ENCODE results near the gene UTP11. TPM values are rescaled to one million over a fixed set of nuclear protein-coding genes. Genes with fewer than 3 reads are reported as not detected.

The UTP11 gene
- total RNA-seq, 2 experiments from 2014 or later, result 83.5 to 89.2 TPM

DNA sequence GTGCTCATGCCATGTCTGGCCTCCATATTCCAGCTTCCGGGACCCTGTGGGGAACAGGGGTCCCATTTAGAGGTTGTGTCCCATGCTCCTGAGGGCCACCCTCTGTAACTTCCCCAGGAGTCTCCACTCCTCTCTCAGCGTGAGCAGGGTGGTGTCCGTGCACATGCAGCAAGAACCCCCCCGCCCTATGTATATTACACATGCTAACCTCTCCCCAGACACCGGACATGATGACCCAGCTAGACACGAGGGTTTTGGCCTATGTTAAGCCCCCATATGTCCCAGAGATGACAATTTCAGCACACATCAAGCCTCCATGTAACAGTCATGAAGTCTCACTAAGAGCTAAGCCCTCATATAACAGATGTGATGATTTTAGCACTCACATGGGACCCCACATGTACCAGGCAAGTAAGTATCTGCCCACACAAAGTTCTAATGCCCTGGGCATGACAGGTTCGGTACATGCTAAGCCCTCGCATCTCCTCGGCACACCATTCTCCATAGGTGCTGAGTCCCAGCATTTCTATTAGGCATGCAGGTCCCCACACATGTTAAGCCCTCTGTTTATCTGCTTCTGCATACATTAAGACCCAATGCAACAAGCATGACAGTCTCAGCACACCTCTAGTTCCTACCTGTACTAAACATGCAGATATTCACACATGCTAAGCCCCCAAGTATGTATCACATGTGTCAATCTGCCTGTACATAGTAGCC lies 14.3 kb upstream of the UTP11 start:
- Mint-ChIP-seq H3K27ac (no peak overlapping the region), H3K36me3 (peaks cover 23% of the 10 kb centered on the region), H3K4me1 (peaks cover 42% of the 10 kb centered on the region), H3K4me3 (no peak overlapping the region), H3K27me3 (no peaks in the 10 kb centered on the region), H3K9me3 (no peaks in the 10 kb centered on the region)
- DNase-seq, result no peak

DNA sequence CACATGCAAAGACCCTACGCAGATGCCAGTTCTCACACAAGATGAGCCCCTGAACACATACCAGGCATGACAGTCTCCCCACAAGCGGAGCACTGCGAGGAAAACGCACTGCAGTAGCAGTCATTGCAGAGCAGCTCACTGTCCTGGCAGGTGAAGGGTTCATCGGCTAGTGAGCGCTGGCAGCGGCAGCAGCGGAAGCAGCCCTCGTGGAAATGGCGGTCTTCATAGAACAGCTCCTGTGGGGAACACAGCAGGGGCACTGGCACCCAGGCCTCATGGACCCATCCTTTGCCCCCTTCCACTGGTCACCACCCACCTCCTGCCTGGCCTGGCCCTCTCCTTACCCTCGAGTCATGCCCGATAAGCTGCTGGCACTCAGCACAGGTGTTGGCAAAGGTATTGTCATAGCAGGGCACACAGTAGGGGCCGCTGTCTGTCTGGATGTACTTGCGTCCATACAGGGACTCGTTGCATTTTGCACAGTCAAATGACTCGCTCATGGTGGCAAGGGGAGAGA lies 13.6 kb upstream of the UTP11 start:
- H3K27me3 Mint-ChIP-seq, result no peaks in the 10 kb centered on the region
- peaks cover 48% of the 10 kb centered on the region for H3K4me1 Mint-ChIP-seq
- H3K27ac Mint-ChIP-seq, result peak overlapping the region; percentile 90
- DNase-seq, result no peak
- peak overlapping the region; percentile 63 for H3K4me3 Mint-ChIP-seq
- H3K36me3 Mint-ChIP-seq, result peaks cover 29% of the 10 kb centered on the region
- H3K9me3 Mint-ChIP-seq, result no peaks in the 10 kb centered on the region

DNA sequence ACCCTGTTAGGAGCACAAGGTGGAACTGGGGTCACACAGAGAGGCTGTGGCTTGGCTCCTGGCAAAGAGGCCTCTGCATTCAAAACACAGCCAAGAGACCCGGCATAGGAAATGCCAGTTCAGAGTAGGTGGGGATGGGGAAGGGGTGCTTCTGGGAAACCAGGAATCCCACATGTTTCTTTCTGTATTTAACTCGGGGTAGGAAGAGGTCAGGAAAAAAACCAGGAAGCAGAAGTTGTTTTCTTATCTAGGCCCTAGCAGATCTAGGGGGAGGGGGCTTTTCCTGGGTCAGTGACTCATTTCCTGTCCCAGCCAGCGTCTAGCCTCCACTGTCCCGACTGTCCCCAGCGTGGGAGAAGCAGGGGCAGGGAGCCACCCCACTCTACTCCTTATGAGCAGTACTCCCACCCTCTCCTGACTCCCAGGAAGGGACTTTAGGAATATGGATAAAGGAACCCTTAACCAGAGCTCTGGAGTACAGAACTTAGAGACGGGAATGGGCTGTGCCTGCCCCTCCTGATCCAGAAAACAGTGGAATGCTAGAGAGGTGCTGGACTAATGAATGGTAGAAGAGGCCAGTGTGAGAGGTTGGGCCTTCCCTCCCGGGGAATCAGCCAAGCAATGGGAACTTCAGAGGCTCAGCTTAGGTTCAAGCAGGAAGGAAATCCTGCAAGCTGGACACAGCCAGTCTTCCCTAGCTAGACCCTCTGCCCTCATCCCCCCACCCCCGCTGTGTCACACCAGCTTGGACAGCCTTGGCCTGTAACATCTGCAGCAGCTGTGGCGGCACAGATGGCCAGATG lies 12.9 kb upstream of the UTP11 start:
- Mint-ChIP-seq H3K27me3 (no peaks in the 10 kb centered on the region), H3K36me3 (peaks cover 32% of the 10 kb centered on the region), H3K4me1 (peaks cover 50% of the 10 kb centered on the region), H3K9me3 (no peaks in the 10 kb centered on the region), H3K4me3 (peak overlapping the region; percentile 63), H3K27ac (peak overlapping the region; percentile 90)
- DNase-seq, result no peak

DNA sequence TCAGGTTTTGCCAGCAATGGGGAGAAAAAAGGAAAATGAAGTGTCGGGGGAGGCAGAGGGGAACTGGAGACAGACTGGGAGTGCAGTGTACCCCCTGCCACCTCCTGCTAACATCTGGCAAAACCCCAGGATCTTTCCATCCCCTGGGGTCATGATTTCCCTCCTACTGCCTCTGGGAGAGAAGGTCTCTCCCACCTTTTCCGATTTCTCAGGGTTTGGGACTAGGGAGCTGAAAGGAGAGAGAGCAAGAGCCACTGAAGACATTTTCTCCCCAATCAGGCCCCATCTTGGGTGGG lies 12.4 kb upstream of the UTP11 start:
- Mint-ChIP-seq H3K4me3 (peak overlapping the region; percentile 25), H3K4me1 (peaks cover 44% of the 10 kb centered on the region), H3K27me3 (no peaks in the 10 kb centered on the region), H3K36me3 (peaks cover 28% of the 10 kb centered on the region), H3K27ac (peak overlapping the region; percentile 69), H3K9me3 (no peaks in the 10 kb centered on the region)
- DNase-seq, result no peak

DNA sequence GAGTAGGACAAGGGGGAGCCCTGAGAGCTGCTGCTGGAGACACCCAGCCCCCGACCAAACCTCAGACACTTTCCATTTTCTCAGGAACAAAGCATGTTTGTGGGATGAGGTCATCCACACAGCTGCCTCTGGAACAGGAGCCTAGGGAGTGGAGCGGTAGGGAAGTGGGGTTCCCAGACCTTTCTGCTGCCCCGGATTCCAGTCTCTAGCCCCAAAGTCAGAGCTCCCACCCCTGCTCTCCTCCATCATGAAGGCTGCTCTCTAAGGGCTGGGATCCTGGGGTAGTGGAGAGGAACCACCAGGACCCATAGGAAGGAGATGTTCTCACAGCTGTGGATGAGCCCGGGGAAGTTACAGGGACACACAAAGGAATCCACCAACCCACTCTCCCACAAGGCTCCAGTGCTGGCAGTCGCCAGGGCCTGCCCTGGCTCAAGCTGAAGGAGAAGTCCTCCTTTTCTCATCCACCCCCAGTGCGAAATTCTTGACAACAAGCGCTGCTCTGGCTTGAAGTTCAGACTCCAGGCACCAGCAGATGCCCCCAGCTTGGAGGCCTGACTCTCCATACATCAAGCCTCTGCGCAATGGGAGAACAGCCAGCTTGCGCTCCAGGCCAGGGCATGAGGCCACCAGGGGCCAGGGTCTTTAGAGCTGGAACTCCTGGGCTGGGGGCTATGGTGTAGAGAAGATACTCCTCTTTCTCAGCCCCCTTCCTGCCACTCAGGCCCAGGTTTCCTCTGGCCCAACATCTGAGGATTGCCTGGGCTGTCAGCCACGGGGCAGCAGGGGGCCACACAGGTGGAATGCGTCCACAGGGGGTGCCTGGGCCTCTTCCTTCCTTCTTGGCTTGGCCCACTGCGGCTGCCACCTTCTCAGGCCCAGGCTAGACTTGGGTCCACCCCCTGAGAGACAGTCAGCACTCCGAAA lies 11.7 kb upstream of the UTP11 start:
- Mint-ChIP-seq H3K27ac (peak overlapping the region; percentile 69), H3K27me3 (no peaks in the 10 kb centered on the region), H3K4me3 (peak overlapping the region; percentile 25), H3K9me3 (no peaks in the 10 kb centered on the region), H3K4me1 (peaks cover 42% of the 10 kb centered on the region), H3K36me3 (peaks cover 25% of the 10 kb centered on the region)
- DNase-seq, result no peak

DNA sequence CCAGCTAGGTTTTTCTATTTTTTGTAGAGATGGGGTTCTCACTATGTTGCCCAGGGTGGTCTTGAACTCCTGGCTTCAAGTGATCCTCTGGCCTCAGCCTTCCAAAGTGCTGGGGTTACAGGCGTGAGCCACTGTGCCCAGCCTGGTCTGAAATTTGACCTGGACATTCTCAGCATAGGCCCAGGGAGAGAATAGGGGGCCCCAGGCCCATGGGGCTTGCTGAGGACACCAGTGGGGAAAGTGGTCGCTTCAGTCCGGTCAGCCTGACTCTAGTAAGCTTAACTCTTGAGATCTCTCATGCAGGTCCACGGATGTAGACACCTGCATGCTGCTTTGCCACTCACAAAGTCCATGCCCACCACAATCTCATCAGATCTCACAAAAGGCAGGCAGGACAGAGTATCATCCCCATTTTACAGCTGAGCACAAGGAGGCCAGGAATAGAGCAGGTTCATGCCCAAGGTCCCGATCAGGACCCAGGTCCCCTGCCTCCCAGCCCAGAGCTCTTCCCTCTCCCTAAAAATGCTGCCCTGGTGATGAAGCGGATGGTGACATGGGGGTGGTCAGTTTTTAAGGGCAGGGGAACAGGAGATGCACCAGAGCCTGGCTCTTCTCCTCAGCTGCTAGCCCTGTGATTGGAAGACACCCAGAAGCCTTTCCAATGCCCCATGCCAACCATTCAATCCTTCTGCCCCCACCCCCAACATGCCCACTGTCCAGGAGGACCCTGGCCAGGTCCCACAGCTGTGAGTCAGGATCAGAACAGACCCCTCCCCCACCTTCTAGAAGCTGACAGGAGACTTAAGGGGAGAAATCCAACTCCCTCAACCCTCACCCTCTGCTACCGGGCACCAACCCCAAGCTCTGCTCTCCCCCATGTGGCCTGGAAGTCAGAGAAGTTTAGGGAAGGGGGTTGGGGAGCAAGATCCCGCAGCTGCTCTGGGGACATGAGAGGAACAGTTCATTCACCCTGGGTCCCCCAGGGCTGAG lies 9.0 kb upstream of the UTP11 start:
- Mint-ChIP-seq H3K4me3 (peak overlapping the region; percentile 90), H3K4me1 (peaks cover 37% of the 10 kb centered on the region), H3K36me3 (peaks cover 20% of the 10 kb centered on the region), H3K27ac (peak overlapping the region; percentile 87), H3K9me3 (no peaks in the 10 kb centered on the region), H3K27me3 (no peaks in the 10 kb centered on the region)
- DNase-seq, result no peak

DNA sequence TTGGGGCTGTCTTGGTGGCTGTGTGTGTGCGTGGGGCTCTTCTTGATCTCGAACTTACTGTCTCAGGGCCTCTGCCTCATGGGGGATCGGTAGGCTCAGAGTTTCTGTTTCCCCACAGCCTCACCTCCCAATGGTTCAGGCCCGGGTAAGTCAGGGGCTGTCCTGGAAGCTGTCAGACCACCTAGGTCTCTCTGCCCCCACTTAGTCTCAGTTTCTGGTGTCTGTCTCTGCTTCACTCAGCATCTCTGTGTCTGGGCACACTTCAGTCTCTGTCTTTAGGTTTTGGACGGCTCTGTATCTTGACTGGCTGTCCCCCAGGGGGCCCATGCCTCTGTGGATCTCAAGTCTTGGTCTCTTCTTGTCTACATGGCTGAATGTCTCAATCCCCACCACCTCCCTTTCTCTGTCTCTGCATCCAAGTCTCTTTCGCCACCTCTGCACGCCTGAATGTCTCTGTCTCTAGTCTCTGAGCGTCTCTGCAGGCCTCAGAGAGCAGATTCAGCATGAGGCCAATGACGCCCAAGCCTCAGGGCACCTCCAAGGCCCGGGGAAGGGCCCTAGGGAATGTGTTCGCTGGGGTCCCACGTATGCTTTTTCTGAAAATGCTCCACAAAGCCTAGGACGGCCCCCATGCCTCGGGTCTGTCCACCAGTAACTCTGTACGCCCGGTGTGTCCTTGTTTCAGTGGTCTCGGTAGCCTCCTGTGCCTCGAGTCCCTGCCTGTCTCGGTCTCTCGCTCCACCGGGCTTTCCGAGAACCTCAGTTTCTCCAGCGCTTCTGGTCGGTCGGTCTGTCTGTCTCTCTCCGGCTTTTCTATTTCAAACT lies 8.0 kb upstream of the UTP11 start:
- Mint-ChIP-seq H3K36me3 (peaks cover 17% of the 10 kb centered on the region), H3K9me3 (no peaks in the 10 kb centered on the region), H3K4me3 (peak overlapping the region; percentile 90), H3K27me3 (no peaks in the 10 kb centered on the region), H3K4me1 (peaks cover 42% of the 10 kb centered on the region), H3K27ac (peak overlapping the region; percentile 87)
- no peak for DNase-seq

DNA sequence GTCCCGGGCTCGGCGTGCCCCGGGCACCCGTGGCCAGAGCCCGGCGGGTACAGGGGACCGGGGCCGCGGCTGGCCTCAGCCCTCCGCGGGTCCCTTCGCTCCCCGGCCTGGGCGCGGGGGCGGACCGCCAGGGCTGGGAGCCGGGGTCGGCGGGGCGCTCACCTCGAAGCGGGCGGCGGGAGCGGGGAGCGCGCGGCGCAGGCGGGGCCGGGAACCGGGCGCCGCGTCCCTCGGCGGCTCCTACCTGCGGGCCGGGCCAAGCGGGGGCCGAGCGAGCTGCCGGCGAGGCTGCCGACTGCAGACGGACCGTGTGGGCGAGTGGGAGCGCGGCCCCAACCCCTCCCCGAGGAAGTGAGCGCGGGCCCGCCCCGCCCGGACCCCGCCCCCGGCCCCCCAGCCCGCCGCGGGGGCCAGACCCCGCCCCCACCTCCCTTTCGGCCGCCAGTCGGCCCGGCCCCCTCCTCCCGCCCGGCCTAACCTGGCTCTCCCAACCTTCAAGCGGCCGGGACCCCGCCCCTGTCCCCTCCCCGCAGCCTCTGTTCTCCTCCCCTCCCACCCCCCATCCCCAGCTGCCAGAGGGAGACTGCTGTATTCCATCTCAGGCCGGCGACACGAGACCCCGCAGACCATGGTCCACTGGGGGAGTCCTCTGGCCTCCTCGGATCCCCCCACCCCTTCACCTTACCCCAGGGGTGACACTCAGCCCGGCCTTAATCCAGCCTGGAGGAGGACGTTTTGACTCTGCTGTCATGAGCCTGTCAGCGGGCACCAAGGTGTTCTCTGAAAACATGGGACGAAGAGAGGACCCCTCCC lies 7.1 kb upstream of the UTP11 start, which contains the start of gene FHL3:
Gene FHL3, minus strand, starts transcription at position 320 of the 813 bp plus-strand sequence. CDS start 6,102 bp downstream, outside the sequence.
- Mint-ChIP-seq H3K9me3 (no peaks in the 10 kb centered on the region), H3K4me1 (peaks cover 41% of the 10 kb centered on the region), H3K36me3 (peaks cover 16% of the 10 kb centered on the region), H3K27ac (peak within 1 kb of the TSS; percentile 87), H3K27me3 (no peaks in the 10 kb centered on the region), H3K4me3 (peak within 1 kb of the TSS; percentile 90)
- peak; percentile 71 for DNase-seq

DNA sequence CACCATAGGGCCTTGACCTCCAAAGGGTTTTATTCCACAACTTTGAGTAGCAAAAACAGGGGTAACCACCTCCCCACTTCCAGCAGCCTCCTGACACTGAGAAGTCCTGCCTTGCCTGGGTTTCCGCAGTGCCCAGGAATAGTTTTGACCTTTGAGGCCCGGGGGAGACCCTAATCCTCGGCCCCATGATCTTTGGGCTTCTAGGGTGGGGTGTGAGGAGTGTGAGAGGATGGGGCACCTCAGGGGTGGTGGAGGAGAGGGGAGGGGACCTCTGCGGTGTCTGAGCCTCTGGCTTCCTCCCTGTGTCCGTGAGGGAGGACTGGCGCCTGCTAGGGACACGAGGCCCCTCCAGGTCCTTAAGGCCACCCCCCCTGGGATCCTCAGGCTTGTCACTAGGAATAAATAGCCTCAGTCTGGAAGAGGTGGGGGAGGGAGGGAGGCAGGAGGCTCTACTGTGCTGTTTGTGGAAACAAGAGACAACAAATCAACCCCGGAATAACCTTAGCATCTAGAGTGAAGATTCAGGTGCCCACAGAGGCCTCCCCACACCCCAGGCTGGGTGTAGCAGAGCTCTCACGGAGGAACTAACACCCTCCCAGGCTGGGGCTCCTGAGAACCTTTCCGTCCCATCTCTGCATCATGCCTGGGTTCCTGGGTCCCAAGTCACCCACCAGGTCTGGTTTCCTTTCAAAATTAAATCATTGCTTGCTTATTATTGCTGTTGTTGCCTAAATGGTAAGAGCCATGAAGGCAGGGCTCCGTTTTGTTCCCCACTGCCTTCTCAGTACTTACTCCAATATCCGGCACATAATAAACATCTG lies 6.3 kb upstream of the UTP11 start:
- Mint-ChIP-seq H3K4me3 (peak overlapping the region; percentile 68), H3K36me3 (peaks cover 14% of the 10 kb centered on the region), H3K9me3 (no peaks in the 10 kb centered on the region), H3K27ac (peak overlapping the region; percentile 56), H3K4me1 (peaks cover 40% of the 10 kb centered on the region), H3K27me3 (no peaks in the 10 kb centered on the region)
- DNase-seq, result no peak

DNA sequence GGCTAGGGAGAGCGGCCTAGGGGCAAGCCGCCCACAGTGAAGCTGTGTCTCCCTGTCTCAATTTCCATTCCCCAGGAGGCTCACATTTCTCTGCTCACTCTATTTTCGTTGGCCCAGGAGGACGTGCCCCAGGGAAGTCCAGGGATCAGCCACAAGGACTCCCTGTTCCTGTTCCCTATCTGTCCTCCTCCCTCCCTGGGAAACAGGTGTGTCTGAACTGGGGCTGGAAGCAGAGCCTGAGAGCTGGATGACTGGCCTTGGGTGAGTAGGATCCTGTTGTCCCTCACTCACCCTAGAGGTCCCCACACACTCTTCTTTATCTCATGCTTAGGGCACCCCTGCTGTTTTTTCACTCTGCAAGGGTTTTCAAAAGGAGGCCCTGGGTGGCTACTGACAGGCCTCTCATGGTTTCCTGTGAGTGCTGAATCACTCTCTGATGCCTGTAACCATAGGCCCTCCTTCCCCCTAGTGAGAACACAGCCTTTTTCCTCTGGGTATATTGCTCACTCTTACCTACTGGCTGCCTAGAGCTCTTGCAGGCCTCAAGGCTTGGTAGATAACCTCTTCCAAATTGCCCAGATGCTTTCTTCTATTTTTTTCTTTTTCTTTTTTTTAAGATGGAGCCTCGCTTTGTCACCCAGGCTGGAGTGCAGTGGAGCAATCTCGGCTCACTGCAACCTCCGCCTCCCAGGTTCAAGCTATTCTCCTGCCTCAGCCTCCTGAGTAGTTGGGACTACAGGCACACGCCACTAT lies 3.3 kb upstream of the UTP11 start:
- Mint-ChIP-seq H3K9me3 (no peaks in the 10 kb centered on the region), H3K36me3 (peaks cover 18% of the 10 kb centered on the region), H3K4me1 (peaks cover 42% of the 10 kb centered on the region), H3K27me3 (no peaks in the 10 kb centered on the region), H3K4me3 (peak overlapping the region; percentile 44), H3K27ac (peak overlapping the region; percentile 99)
- DNase-seq, result peak; percentile 68

DNA sequence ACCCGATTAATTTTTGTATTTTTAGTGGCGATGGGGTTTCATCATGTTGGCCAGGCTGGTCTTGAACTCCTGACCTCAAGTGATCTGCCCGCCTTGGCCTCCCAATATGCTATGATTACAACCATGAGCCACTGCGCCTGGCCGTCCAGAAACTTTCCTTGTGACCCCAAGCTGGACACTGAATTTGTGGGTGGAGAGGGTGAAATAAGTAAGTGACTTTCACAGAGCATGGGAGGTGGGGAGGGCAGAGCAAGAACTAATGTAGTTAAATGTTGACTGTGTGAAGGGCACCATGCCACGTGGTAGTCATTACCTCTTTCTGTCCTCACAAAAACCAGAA lies 2.7 kb upstream of the UTP11 start:
- Mint-ChIP-seq H3K4me3 (no peak overlapping the region), H3K9me3 (no peaks in the 10 kb centered on the region), H3K27me3 (no peaks in the 10 kb centered on the region), H3K27ac (peak overlapping the region; percentile 99), H3K36me3 (peaks cover 15% of the 10 kb centered on the region), H3K4me1 (peaks cover 38% of the 10 kb centered on the region)
- DNase-seq, result no peak

Data from activated naive CD8-positive, alpha-beta T cell treated with anti-CD3 and anti-CD28 coated beads for 36 hours (primary cell).